Motor neuron (in vitro differentiated cells): ENCODE measurements around the gene BTBD18. TPM values are rescaled to one million over a fixed set of nuclear protein-coding genes. Genes with fewer than 3 reads are reported as not detected.
"Not testable (repeated sequence)": the region's sequence is repeated elsewhere in the genome, so short reads cannot be mapped to it uniquely, and the experiment has no call there.

ENCODE experiments used
- ATAC-seq, 8 experiments: fragments of 200-7000 bp; cut with Tn5 transposase; replicated peaks in 6 of 8; 2 replicates each; pipeline ENCODE4 v1.8.0; 2021; ENCODE audit warnings: mild to moderate bottlenecking in 8 of 8, moderate library complexity in 8 of 8
- H3K27ac ChIP-seq, 2 donors: fragments of 250-450 bp; sonication (Bioruptor Pico); 2 replicates each; pipeline ENCODE4 v1.9.0; 2021; ENCODE audit warnings: antibody characterized with exemption in 2 of 2, mild to moderate bottlenecking in 2 of 2, moderate library complexity in 1 of 2
- H3K4me1 ChIP-seq, 2 donors: fragments of 250-450 bp; sonication (Bioruptor Pico); replicated peaks in 1 of 2; 2 replicates each; pipeline ENCODE4 v1.6.1; 2021; ENCODE audit warnings: antibody characterized with exemption in 2 of 2, mild to moderate bottlenecking in 2 of 2, moderate library complexity in 1 of 2
- H3K4me3 ChIP-seq, 5 donors: fragments of 250-450 bp; sonication (Bioruptor Pico); 2 replicates each; pipeline ENCODE4 v1.9.0; 2021; ENCODE audit warnings: antibody characterized with exemption in 5 of 5, mild to moderate bottlenecking in 5 of 5, moderate library complexity in 4 of 5
- WGBS, 10 experiments: fragments of 450-650 bp; shearing (Covaris generic); methylation state at CpG; one replicate each; pipeline ENCODE4 v1.0.0; 2022; 5-methylcytosine and 5-hydroxymethylcytosine counted together
- in situ Hi-C, 9 experiments: fragments of 400-800 bp; cut with MboI; loops; one replicate each; pipeline ENCODE4 v1.15.0; 2021; ENCODE audit warnings: low sequenced_read_pairs in 9 of 9, low pct_unique_long_range_greater_than_20kb in 2 of 9; ENCODE audit not compliant: unreplicated experiment in 9 of 9
- total RNA-seq, 8 experiments: library from RNA; unstranded; fragments of 300-600 nt; gene quantifications; 2 replicates each; pipeline versions ENCODE4 v1.2.3 to v1.2.4, GENCODE V29; 2022

The BTBD18 gene
- total RNA-seq, 8 experiments from 2014 or later = 0.46 to 6.1 (median 1.1) TPM

DNA sequence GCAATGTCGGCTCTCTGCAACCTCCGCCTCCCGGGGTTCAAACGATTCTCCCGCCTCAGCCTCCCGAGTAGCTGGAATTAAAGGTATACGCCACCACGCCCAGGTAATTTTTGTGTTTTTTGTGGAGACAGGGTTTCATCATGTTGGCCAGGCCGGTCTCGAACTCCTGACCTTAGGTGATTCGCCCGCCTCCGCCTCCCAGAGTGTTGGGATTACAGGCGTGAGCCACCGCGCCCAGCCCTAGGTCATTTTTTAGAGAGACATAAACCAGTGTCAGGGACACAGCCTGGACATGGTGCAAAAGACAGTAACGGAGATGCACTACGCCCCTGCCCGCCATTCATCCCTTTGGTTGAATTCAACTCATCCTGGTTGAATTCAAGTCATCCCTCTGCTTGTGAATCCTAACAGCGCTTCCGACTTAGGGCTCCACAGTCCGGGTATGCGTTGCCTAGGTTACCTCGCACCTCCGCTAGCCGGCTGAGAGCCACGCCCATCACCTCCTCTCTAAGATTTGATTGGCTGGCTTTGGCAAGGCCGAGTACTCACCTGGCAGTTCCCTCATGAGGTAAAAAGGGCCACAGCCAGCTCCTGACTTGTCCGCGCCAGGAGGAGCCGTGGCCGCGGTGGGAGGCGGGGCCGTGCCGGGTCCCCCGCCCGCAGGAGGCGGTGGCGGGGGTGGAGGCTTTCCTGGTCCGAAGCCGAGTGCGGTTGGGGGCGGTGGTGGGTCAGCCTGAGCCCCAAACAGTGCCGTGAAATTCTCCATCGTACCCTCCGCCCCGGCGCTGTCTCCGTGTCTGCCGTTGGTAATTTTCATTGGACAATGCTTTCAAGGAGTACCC lies 40.0 kb downstream of the BTBD18 start, which contains the start of gene MED19:
Gene MED19 (minus strand): TSS at position 802 of the 842 bp plus-strand sequence. CDS start 36 bp downstream, at position 766.
- peak within 1 kb of the TSS; percentile 91 to 99 (median 96) for H3K4me3 ChIP-seq
- peaks cover 13 to 20% of the 10 kb centered on the region in 2 donors for H3K4me1 ChIP-seq
- WGBS, 10 experiments = 0 to 29% (median 5%) methylated on average over 1 to 16 of the region's 51 CpGs; no CpG with 5 or more reads in 2 of the 10 experiments
- ATAC-seq = peak; percentile 43 to 71 (median 57)
- in situ Hi-C loops = no loop called here
- H3K27ac ChIP-seq = peak within 1 kb of the TSS; percentile 97 to 98

GRCh38 chr11:57709802-57710367 lies 41.7 kb downstream of the BTBD18 start:
- Histone ChIP-seq H3K27ac (no peak overlapping the region), H3K4me3 (no peak overlapping the region), H3K4me1 (peaks cover 13 to 20% of the 10 kb centered on the region in 2 donors)
- WGBS, 10 experiments = 75 to 100% (median 97%) methylated on average over 2 to 5 of the region's 5 CpGs
- ATAC-seq = no peak
- in situ Hi-C loops = no loop called here

DNA sequence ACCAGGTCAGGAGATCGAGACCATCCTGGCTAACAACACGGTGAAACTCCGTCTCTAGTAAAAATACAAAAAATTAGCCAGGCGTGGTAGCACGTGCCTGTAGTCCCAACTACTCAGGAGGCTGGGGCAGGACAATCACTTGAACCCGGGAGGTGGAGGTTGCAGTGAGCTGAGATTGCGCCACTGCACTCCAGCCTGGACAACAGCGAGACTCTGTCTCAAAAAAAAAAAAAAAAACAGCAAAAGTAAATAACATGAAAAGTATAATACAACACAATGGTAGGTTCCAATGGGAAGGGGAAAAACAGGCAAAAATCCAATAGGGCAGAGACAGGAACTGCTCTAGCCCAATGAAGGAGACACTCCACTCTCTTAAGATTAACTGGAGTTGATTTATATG lies 46.2 kb downstream of the BTBD18 start:
- H3K4me1 ChIP-seq = not testable (repeated sequence)

GRCh38 chr11:57704932-57705331 lies 46.7 kb downstream of the BTBD18 start:
- no peak for ATAC-seq
- in situ Hi-C loops = no loop called here
- Histone ChIP-seq H3K4me1 (no peaks in the 10 kb centered on the region), H3K27ac (no peak overlapping the region), H3K4me3 (no peak overlapping the region)
- 67 to 100% (median 82%) methylated on average over 1 to 6 of the region's 6 CpGs; no CpG with 5 or more reads in 1 of the 10 experiments for WGBS, 10 experiments

More for the DNA sequence above, 46.2 kb downstream of the BTBD18 start:
- in situ Hi-C loops, H3K27ac ChIP-seq, H3K4me3 ChIP-seq, ATAC-seq: not testable (repeated sequence)
- 85 to 93% (median 90%) methylated on average over 3 to 8 of the region's 8 CpGs; no CpG with 5 or more reads in 3 of the 10 experiments for WGBS, 10 experiments

GRCh38 chr11:57703341-57703740 lies 48.3 kb downstream of the BTBD18 start:
- Histone ChIP-seq H3K4me3 (no peak overlapping the region), H3K27ac (no peak overlapping the region), H3K4me1 (no peaks in the 10 kb centered on the region)
- in situ Hi-C loops = no loop called here
- no peak for ATAC-seq
- 89 to 100% (median 97%) methylated on average over 1 to 4 of the region's 4 CpGs; no CpG with 5 or more reads in 2 of the 10 experiments for WGBS, 10 experiments

DNA sequence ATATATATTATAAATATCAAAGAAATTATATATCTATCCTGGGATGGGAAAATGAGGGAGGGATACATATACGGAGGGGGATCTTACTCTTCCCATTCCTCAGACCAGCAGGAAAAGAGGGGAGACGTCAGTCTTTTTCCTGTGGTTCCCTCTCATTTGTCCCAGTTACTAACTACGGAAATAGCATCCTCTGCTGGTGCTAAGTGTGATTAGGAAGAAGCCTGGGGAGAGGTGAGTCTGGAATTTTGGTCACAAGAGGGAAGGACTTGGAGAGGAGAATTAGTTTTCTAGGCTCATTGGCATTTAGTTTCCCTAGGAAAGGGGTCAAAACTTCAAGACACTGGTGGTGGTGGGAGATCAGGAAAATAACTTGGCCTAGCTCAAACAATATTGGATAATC lies 51.2 kb downstream of the BTBD18 start:
- H3K4me1 ChIP-seq = no peaks in the 10 kb centered on the region
- in situ Hi-C loops = no loop called here
- no peak for ATAC-seq
- 40 to 100% (median 92%) methylated on average over 1 to 3 of the region's 3 CpGs; no CpG with 5 or more reads in 1 of the 10 experiments for WGBS, 10 experiments
- no peak overlapping the region for H3K4me3 ChIP-seq
- no peak overlapping the region for H3K27ac ChIP-seq

DNA sequence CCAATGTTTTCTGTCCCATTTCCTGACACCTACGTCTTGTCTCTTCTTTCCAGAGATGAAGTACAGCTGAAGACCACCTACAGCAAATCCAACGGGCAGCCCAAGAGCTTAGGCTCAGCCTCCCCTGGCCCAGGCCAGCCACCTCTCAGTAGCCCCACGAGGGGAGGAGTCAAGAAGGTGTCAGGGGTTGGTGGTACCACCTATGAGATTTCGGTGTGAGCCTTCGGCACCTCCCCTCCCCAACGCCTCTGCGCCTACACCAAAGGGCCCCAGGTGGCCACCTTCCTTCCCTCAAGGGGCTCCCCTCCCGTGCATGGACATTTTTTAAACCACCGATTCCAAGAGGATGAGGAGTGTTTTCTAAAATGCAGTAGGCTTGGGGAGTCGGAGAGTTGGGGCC lies 51.8 kb downstream of the BTBD18 start:
- in situ Hi-C loops = no loop called here
- WGBS, 10 experiments = 76 to 100% (median 93%) methylated on average over 1 to 8 of the region's 10 CpGs; no CpG with 5 or more reads in 4 of the 10 experiments
- Histone ChIP-seq H3K4me1 (no peaks in the 10 kb centered on the region), H3K27ac (no peak overlapping the region), H3K4me3 (no peak overlapping the region)
- no peak for ATAC-seq

GRCh38 chr11:57698843-57699365 lies 52.7 kb downstream of the BTBD18 start:
- in situ Hi-C loops = no loop called here
- no peak for ATAC-seq

More at GRCh38 chr11:57698843-57699365, 52.7 kb downstream of the BTBD18 start:
- H3K4me3 ChIP-seq = no peak overlapping the region
- 90 to 100% (median 95%) methylated on average over 2 to 8 of the region's 18 CpGs; no CpG with 5 or more reads in 6 of the 10 experiments for WGBS, 10 experiments
- no peak overlapping the region for H3K27ac ChIP-seq
- no peaks in the 10 kb centered on the region for H3K4me1 ChIP-seq

Other genes with a start within 250 kb of the BTBD18 start
- gene SLC43A1, start 236.1 kb downstream of the BTBD18 start, total RNA-seq = 10 to 100 TPM in 2 of 8 experiments, 1 to 10 TPM in 4, under 1 TPM in 2; 0.32 to 13.7 (median 2.1) TPM
- gene TIMM10, start 221.1 kb downstream of the BTBD18 start, total RNA-seq = 10 to 100 TPM; 28.3 to 86.7 (median 58.9) TPM
- under 1 TPM in 7 of 8 experiments, not detected in 1; 0.25 to 0.60 (median 0.42) TPM for gene SMTNL1, start 214.2 kb downstream of the BTBD18 start, total RNA-seq
- 100 to 1,000 TPM in 2 of 8 experiments, 10 to 100 TPM in 6; 22.6 to 177 (median 52.5) TPM for gene UBE2L6, start 184.1 kb downstream of the BTBD18 start, total RNA-seq
- 10 to 100 TPM in 4 of 8 experiments, 1 to 10 TPM in 4; 1.7 to 35.1 (median 9.9) TPM for gene SERPING1, start 154.1 kb downstream of the BTBD18 start, total RNA-seq
- gene YPEL4, start 101.9 kb downstream of the BTBD18 start, total RNA-seq = 10 to 100 TPM in 4 of 8 experiments, 1 to 10 TPM in 4; 3.7 to 13.1 (median 8.8) TPM
- gene CLP1, start 94.1 kb downstream of the BTBD18 start, total RNA-seq = 10 to 100 TPM in 7 of 8 experiments, 1 to 10 TPM in 1; 9.9 to 19.0 (median 12.9) TPM
- gene ZDHHC5, start 83.7 kb downstream of the BTBD18 start, total RNA-seq = 10 to 100 TPM; 15.2 to 59.5 (median 31.5) TPM
- 10 to 100 TPM; 16.3 to 35.2 (median 29.2) TPM for gene MED19, start 39.6 kb downstream of the BTBD18 start, total RNA-seq
- gene TMX2, start 39.2 kb downstream of the BTBD18 start, total RNA-seq = 100 to 1,000 TPM in 4 of 8 experiments, 10 to 100 TPM in 4; 70.0 to 149 (median 105) TPM
- 100 to 1,000 TPM; 113 to 203 (median 149) TPM for gene SELENOH, start 10.3 kb downstream of the BTBD18 start, total RNA-seq
- 100 to 1,000 TPM in 2 of 8 experiments, 10 to 100 TPM in 6; 59.5 to 166 (median 86.1) TPM for gene CTNND1, start 10.0 kb upstream of the BTBD18 start, total RNA-seq